GM12878 (cell line): ENCODE results near the gene RASSF4. TPM values are rescaled to one million over a fixed set of nuclear protein-coding genes. Genes with fewer than 3 reads are reported as not detected.

Experiments
- ATAC-seq: fragments of 200-7000 bp; cut with Tn5 transposase; 3 replicates; pipeline ENCODE4 v1.9.1; 2020; ENCODE audit warnings: mild to moderate bottlenecking, moderate library complexity
- BruUV-seq: library from RNA; stranded (reverse); fragments of 400-500 nt; replicated peaks from 2 replicates; lab custom pipeline; 2021; lab: Mats Ljungman, UMichigan
- CTCF ChIA-PET: fragments of 300-600 bp; sonication (Branson Sonifier 250); formaldehyde crosslinking; extraction: SDS; loops from one replicate; lab custom pipeline; 2021; ENCODE audit warnings: inconsistent platforms; lab: Yijun Ruan, JAX
- POLR2A ChIA-PET: fragments of 350-600 bp; formaldehyde crosslinking; extraction: SDS; loops from one replicate; lab custom pipeline; 2021; ENCODE audit warnings: inconsistent platforms; lab: Charles Lee
- RAD21 ChIA-PET: fragments of 300-600 bp; sonication (Branson Sonifier 250); formaldehyde crosslinking; loops from one replicate; lab custom pipeline; 2023; ENCODE audit warnings: antibody characterized with exemption; ENCODE audit not compliant: unreplicated experiment; lab: Charles Lee
- SMC1A ChIA-PET: fragments of 300-600 bp; sonication (Branson Sonifier 250); formaldehyde crosslinking; loops from one replicate; lab custom pipeline; 2023; ENCODE audit not compliant: unreplicated experiment, uncharacterized antibody; lab: Charles Lee
- DNase-seq: peaks from one replicate; pipeline ENCODE4 v3.0.0-alpha.2; 2011; ENCODE audit warnings: low read depth, low spot score
- FAIRE-seq: peaks from 3 replicates; lab custom pipeline; 2011; peaks lifted over from hg19 to GRCh38; lab: Jason Lieb, UNC
- H2AFZ ChIP-seq: 2 replicates; pipeline ENCODE4 v1.6.0; 2011; ENCODE audit warnings: low read depth, low read length, control low read depth; ENCODE audit not compliant: control insufficient read depth
- H3K27ac ChIP-seq: 2 replicates; pipeline ENCODE4 v1.5.1; 2011; ENCODE audit warnings: control low read depth; ENCODE audit not compliant: control insufficient read depth, insufficient read depth
- H3K27me3 ChIP-seq, 2 experiments: replicated peaks in 1 of 2; 2 replicates each; pipeline versions ENCODE4 v1.6.0 to v1.6.1; 2011; ENCODE audit warnings: low read length in 1 of 2; ENCODE audit not compliant: control insufficient read depth in 2 of 2, insufficient read depth in 2 of 2
- H3K36me3 ChIP-seq, 2 experiments: 2 replicates each; pipeline ENCODE4 v1.5.1; 2011; ENCODE audit warnings: low read length in 1 of 2; ENCODE audit not compliant: control insufficient read depth in 2 of 2, insufficient read depth in 2 of 2
- H3K4me1 ChIP-seq: 2 replicates; pipeline ENCODE4 v1.6.1; 2011; ENCODE audit warnings: mild to moderate bottlenecking, low read length, moderate library complexity, mixed read lengths; ENCODE audit not compliant: control insufficient read depth, insufficient read depth
- H3K4me2 ChIP-seq: 2 replicates; pipeline ENCODE4 v1.6.0; 2011; ENCODE audit warnings: control low read depth; ENCODE audit not compliant: control insufficient read depth, insufficient read depth
- H3K4me3 ChIP-seq: fragments of 200-600 bp; sonication (generic); 2 replicates; pipeline ENCODE4 v1.5.1; 2016
- H3K79me2 ChIP-seq: 2 replicates; pipeline ENCODE4 v1.6.0; 2011; ENCODE audit warnings: low read length; ENCODE audit not compliant: control insufficient read depth, insufficient read depth
- H3K9ac ChIP-seq: 2 replicates; pipeline ENCODE4 v1.8.0; 2011; ENCODE audit warnings: low read length, control low read depth, mixed read lengths; ENCODE audit not compliant: control insufficient read depth, insufficient read depth
- H3K9me3 ChIP-seq: replicated peaks from 3 replicates; pipeline ENCODE4 v1.5.1; 2011; ENCODE audit warnings: mild to moderate bottlenecking, low read length; ENCODE audit not compliant: control insufficient read depth, insufficient read depth
- H4K20me1 ChIP-seq: 2 replicates; pipeline ENCODE4 v1.6.0; 2011; ENCODE audit not compliant: control insufficient read depth, insufficient read depth
- CBX5 ChIP-seq: sonication (generic); IDR thresholded peaks from 2 replicates; pipeline ENCODE4 v1.6.1; 2016; ENCODE audit warnings: low read depth, moderate library complexity, mild to moderate bottlenecking, inconsistent platforms
- FOS ChIP-seq: IDR thresholded peaks from 3 replicates; pipeline ENCODE4 v1.6.1; 2011; ENCODE audit warnings: borderline replicate concordance; ENCODE audit not compliant: insufficient read length; ENCODE audit errors: extremely low read depth
- MEF2B ChIP-seq: fragments of 450-650 bp; IDR thresholded peaks from 2 replicates; pipeline ENCODE4 v1.6.1; 2018; ENCODE audit warnings: mild to moderate bottlenecking, moderate library complexity; ENCODE audit not compliant: partially characterized antibody, poor library complexity, severe bottlenecking
- MLLT1 ChIP-seq: fragments of 450-650 bp; IDR thresholded peaks from 2 replicates; pipeline ENCODE4 v1.6.1; 2016; ENCODE audit warnings: mild to moderate bottlenecking
- MYC ChIP-seq: IDR thresholded peaks from 2 replicates; pipeline ENCODE4 v1.6.1; 2011; ENCODE audit warnings: mild to moderate bottlenecking, low read length, moderate library complexity, inconsistent platforms; ENCODE audit not compliant: insufficient read depth, insufficient replicate concordance, insufficient read length, severe bottlenecking
- NBN ChIP-seq: fragments of 450-650 bp; IDR thresholded peaks from 2 replicates; pipeline ENCODE4 v1.6.1; 2016
- RBBP5 ChIP-seq: fragments of 200-600 bp; sonication (generic); conservative IDR thresholded peaks from 2 replicates; pipeline ENCODE4 v1.6.1; 2016
- STAT1 ChIP-seq: fragments of 450-650 bp; conservative IDR thresholded peaks from 2 replicates; pipeline ENCODE4 v1.6.1; 2014; ENCODE audit warnings: antibody characterized with exemption, mild to moderate bottlenecking
- ZBTB40 ChIP-seq: fragments of 450-650 bp; IDR thresholded peaks from 2 replicates; pipeline ENCODE4 v1.6.1; 2016; ENCODE audit warnings: mild to moderate bottlenecking, moderate library complexity, borderline replicate concordance
- WGBS: methylation state at CpG from one replicate; pipeline ENCODE4 v1.1.6; 2016; ENCODE audit warnings: low lambda C conversion rate; ENCODE audit not compliant: insufficient replicate concordance, insufficient coverage; ENCODE audit errors: missing lambda C conversion rate; 5-methylcytosine and 5-hydroxymethylcytosine counted together
- in situ Hi-C: fragments of 300-500 bp; cut with MboI; formaldehyde crosslinking; loops from 9 replicates; pipeline ENCODE4 v1.14.3; 2018; ENCODE audit warnings: mixed read lengths
- intact Hi-C: fragments of 100-400 bp; cut with micrococcal nuclease; formaldehyde crosslinking; loops from one replicate; pipeline ENCODE4 v1.14.2; 2022; ENCODE audit not compliant: unreplicated experiment
- polyA plus RNA-seq, 11 experiments: library from polyadenylated mRNA; depleted of rRNA in 4 of 11; unstranded in 6 of 11; stranded (reverse) in 5 of 11; fragments of >200 nt; fragmentation: Nextera tagmentation in 4 of 11; fragmentation: Illumina TruSeq in 1 of 11; extraction: Ambion mirVana in 4 of 11; extraction: Trizol in 1 of 11; gene quantifications; 1 replicate in 1 of 11; 2 replicates in 10 of 11; pipeline versions ENCODE4 v1.2.1 to v1.2.3, GENCODE V29; 2011 to 2016; ENCODE audit warnings: inconsistent platforms in 2 of 11, missing spikeins in 2 of 11, low read depth in 1 of 11
- total RNA-seq, 4 experiments: library from RNA; depleted of rRNA in 3 of 4; stranded (reverse); fragments of >200 nt in 3 of 4; fragmentation: Illumina TruSeq in 1 of 4; extraction: Trizol in 1 of 4; gene quantifications; 2 replicates each; pipeline versions ENCODE4 v1.2.1 to v1.2.3, GENCODE V29; 2013 to 2021

RASSF4 gene
- total and polyA plus RNA-seq, 10 of the 15 experiments (the other 5 are each of a cell fraction or from before 2014, with no cell fraction given) = 3.7 to 71.1 (median 16.8) TPM

- WGBS = 20% methylated on average over 12 of the region's 12 CpGs
- peak overlapping the region; percentile 72 for H3K4me2 ChIP-seq
- no peaks in the 10 kb centered on the region for H4K20me1 ChIP-seq
- peak overlapping the region; percentile 38; the same call in 1 of the 2 replicates for H3K4me3 ChIP-seq
- ChIA-PET SMC1A (interaction anchor here (0.9 to 6.6 kb wide), 3 partner anchors 21 to 66 kb away, joined by 5 to 48 read pairs (median 34); partner anchors contain the start of gene DEPP1), POLR2A (interaction anchor here (0.9 to 1.3 kb wide), 3 partner anchors 20 to 33 kb away, joined by 3 read pairs; no protein-coding TSS in a partner anchor), CTCF (interaction anchor here (0.6 to 5.4 kb wide), 8 partner anchors 8 to 635 kb away, joined by 3 to 30 read pairs (median 4); no protein-coding TSS in a partner anchor), RAD21 (interaction anchor here (0.7 to 4.8 kb wide), 4 partner anchors 34 to 67 kb away, joined by 3 to 24 read pairs (median 4); no protein-coding TSS in a partner anchor)
- in situ Hi-C loops = loop anchor here (10.0 kb wide), 1 partner anchor 1025 kb away; no protein-coding TSS in a partner anchor
- H3K27me3 ChIP-seq = no peaks in the 10 kb centered on the region
- peak overlapping the region; percentile 74 for H3K27ac ChIP-seq
- H2AFZ ChIP-seq = peak overlapping the region; percentile 95
- ATAC-seq (no peak), FAIRE-seq (no peak)
- intact Hi-C loops = loop anchor here (2.0 to 10.0 kb wide), 3 partner anchors 67 to 955 kb away; partner anchors contain the start of gene ZFAND4
- peak overlapping the region; percentile 71 for H3K9ac ChIP-seq
- TF ChIP-seq FOS = no peak
- peak; percentile 61; the same call in 1 of the 2 replicates for TF ChIP-seq ZBTB40
- TF ChIP-seq STAT1 = no peak
- peak; percentile 97 for TF ChIP-seq MLLT1
- peak; percentile 66; the same call in 1 of the 2 replicates for TF ChIP-seq CBX5
- no peak for TF ChIP-seq MYC
- TF ChIP-seq MEF2B = peak; percentile 17
- no peak for TF ChIP-seq RBBP5
- TF ChIP-seq NBN = 0 out of 2 replicates have a peak, but pooled peaks have one; percentile 15
- TF ChIP-seq, all 136 proteins: peak for 5
- peaks cover 10% of the 10 kb centered on the region for H3K4me1 ChIP-seq
- DNase-seq = no peak
- peaks cover 4% of the 10 kb centered on the region for H3K9me3 ChIP-seq
- H3K79me2 ChIP-seq = peaks cover 11% of the 10 kb centered on the region
- H3K36me3 ChIP-seq = 0 out of 4 replicates have a peak, but pooled peaks cover 0 to 3% of the 10 kb centered on the region in 2 experiments
- BruUV-seq = TSS peak; percentile 95
Measured at GRCh38 chr10:45000138-45000751, 40.6 kb downstream of the RASSF4 start.
